PC-3 (cell line): ENCODE data around the gene SLC6A15.

Experiments
- CTCF ChIP-seq: fragments of 300-600 bp; sonication (generic); conservative IDR thresholded peaks from 2 replicates; pipeline ENCODE4 v1.5.1; 2017; ENCODE audit warnings: antibody characterized with exemption, low read depth, mild to moderate bottlenecking, low read length
- EZH2phosphoT487 ChIP-seq: fragments of 300-600 bp; sonication (generic); IDR thresholded peaks from 2 replicates; pipeline ENCODE4 v1.6.1; 2018; ENCODE audit warnings: mild to moderate bottlenecking, antibody characterized with exemption, low read length, borderline replicate concordance

- TF ChIP-seq CTCF (no peak), EZH2phosphoT487 (no peak)
Measured at GRCh38 chr12:84811291-84811690, 101.3 kb downstream of the SLC6A15 start.
